Neural cell (in vitro differentiated cells): ENCODE data around the gene TESMIN.

ENCODE experiments used
- CTCF ChIP-seq: fragments of 450-650 bp; IDR thresholded peaks from 2 replicates; pipeline ENCODE4 v1.5.1; 2014; ENCODE audit warnings: antibody characterized with exemption, mild to moderate bottlenecking, moderate library complexity; ENCODE audit not compliant: poor library complexity, severe bottlenecking
- EP300 ChIP-seq: fragments of 450-650 bp; conservative IDR thresholded peaks from 2 replicates; pipeline ENCODE4 v1.6.1; 2014; ENCODE audit warnings: antibody characterized with exemption, mild to moderate bottlenecking, moderate library complexity; ENCODE audit not compliant: poor library complexity, severe bottlenecking
- EZH2 ChIP-seq: fragments of 200-600, 300-800 bp; shearing (Covaris generic), sonication (generic); IDR thresholded peaks from 2 replicates; pipeline ENCODE4 v1.6.1; 2014; ENCODE audit warnings: antibody characterized with exemption, low read length, borderline replicate concordance, mild to moderate bottlenecking; ENCODE audit not compliant: insufficient read depth, poor library complexity, severe bottlenecking
- POLR2AphosphoS5 ChIP-seq: IDR thresholded peaks from 2 replicates; pipeline ENCODE4 v1.6.1; 2012
- RAD21 ChIP-seq: fragments of 450-650 bp; conservative IDR thresholded peaks from 2 replicates; pipeline ENCODE4 v1.6.1; 2014; ENCODE audit warnings: antibody characterized with exemption, mild to moderate bottlenecking, moderate library complexity
- REST ChIP-seq: IDR thresholded peaks from 2 replicates; pipeline ENCODE4 v1.6.1; 2012; ENCODE audit warnings: borderline replicate concordance
- SMC3 ChIP-seq: fragments of 450-650 bp; conservative IDR thresholded peaks from 2 replicates; pipeline ENCODE4 v1.6.1; 2014; ENCODE audit warnings: antibody characterized with exemption, mild to moderate bottlenecking, moderate library complexity; ENCODE audit not compliant: poor library complexity

GRCh38 chr11:68757711-68758110 lies 6.4 kb upstream of the TESMIN start:
- no peak for TF ChIP-seq RAD21
- no peak for TF ChIP-seq CTCF
- no peak for TF ChIP-seq EP300
- no peak for TF ChIP-seq POLR2AphosphoS5
- no peak for TF ChIP-seq EZH2
- no peak for TF ChIP-seq REST
- TF ChIP-seq SMC3 = no peak
